ENCODE data around the gene CHST15. TPM values are rescaled to one million over a fixed set of nuclear protein-coding genes. Genes with fewer than 3 reads are reported as not detected.

Gene CHST15
- total RNA-seq, 1 experiment from 2014 or later, result 26.7 TPM

GRCh38 chr10:124017729-124018128 is 75.7 kb downstream of the CHST15 start:
- no peaks in the 10 kb centered on the region for H3K27me3 Mint-ChIP-seq (ENCODE audit: insufficient read depth, unreplicated experiment)
- BruUV-seq (replicated peaks), result no TSS peak
- DNase-seq, result no peak
- Histone ChIP-seq H3K4me3 (ENCODE audit: low read depth, low read length) (no peak overlapping the region), H3K36me3 (ENCODE audit: control insufficient read depth, insufficient read depth, low read length) (peaks cover 1% of the 10 kb centered on the region; the same call in 1 of the 2 replicates), H3K4me1 (no peaks in the 10 kb centered on the region), H3K27me3 (replicated peaks; ENCODE audit: control insufficient read depth, insufficient read depth, low read length) (no peaks in the 10 kb centered on the region; the same call in 1 of the 2 replicates), H3K9me3 (no peaks in the 10 kb centered on the region)
- no peak overlapping the region for H3K27ac Mint-ChIP-seq (ENCODE audit: unreplicated experiment)
- no peak overlapping the region for H3K4me3 Mint-ChIP-seq (ENCODE audit: unreplicated experiment)
- ChIA-PET POLR2A (no interaction called here), CTCF (no interaction called here)
- no peaks in the 10 kb centered on the region for H3K4me1 Mint-ChIP-seq (ENCODE audit: low read depth, unreplicated experiment)
- H3K36me3 Mint-ChIP-seq (ENCODE audit: insufficient read depth, unreplicated experiment), result peaks cover 4% of the 10 kb centered on the region
- TF ChIP-seq, protein P1, sequence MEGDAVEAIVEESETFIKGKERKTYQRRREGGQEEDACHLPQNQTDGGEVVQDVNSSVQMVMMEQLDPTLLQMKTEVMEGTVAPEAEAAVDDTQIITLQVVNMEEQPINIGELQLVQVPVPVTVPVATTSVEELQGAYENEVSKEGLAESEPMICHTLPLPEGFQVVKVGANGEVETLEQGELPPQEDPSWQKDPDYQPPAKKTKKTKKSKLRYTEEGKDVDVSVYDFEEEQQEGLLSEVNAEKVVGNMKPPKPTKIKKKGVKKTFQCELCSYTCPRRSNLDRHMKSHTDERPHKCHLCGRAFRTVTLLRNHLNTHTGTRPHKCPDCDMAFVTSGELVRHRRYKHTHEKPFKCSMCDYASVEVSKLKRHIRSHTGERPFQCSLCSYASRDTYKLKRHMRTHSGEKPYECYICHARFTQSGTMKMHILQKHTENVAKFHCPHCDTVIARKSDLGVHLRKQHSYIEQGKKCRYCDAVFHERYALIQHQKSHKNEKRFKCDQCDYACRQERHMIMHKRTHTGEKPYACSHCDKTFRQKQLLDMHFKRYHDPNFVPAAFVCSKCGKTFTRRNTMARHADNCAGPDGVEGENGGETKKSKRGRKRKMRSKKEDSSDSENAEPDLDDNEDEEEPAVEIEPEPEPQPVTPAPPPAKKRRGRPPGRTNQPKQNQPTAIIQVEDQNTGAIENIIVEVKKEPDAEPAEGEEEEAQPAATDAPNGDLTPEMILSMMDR (IDR thresholded peaks at IDR 0.05; ENCODE audit: insufficient read depth in 1 of 2, low read depth in 1 of 2, low read length in 1 of 2, severe bottlenecking in 1 of 2, unreplicated experiment in 1 of 2), result no peak
- intact Hi-C loops (cut with micrococcal nuclease; ENCODE audit: unreplicated experiment), result no loop called here
- no peaks in the 10 kb centered on the region for H3K9me3 Mint-ChIP-seq (ENCODE audit: unreplicated experiment)

- no peaks in the 10 kb centered on the region for H3K4me1 Mint-ChIP-seq (ENCODE audit: low read depth, unreplicated experiment)
- Histone ChIP-seq H3K4me1 (no peaks in the 10 kb centered on the region), H3K36me3 (ENCODE audit: control insufficient read depth, insufficient read depth, low read length) (peaks cover 1% of the 10 kb centered on the region; the same call in 1 of the 2 replicates), H3K4me3 (ENCODE audit: low read depth, low read length) (no peak overlapping the region), H3K9me3 (no peaks in the 10 kb centered on the region), H3K27me3 (replicated peaks; ENCODE audit: control insufficient read depth, insufficient read depth, low read length) (no peaks in the 10 kb centered on the region; the same call in 1 of the 2 replicates)
- ChIA-PET POLR2A (no interaction called here), CTCF (no interaction called here)
- peaks cover 4% of the 10 kb centered on the region for H3K36me3 Mint-ChIP-seq (ENCODE audit: insufficient read depth, unreplicated experiment)
- no peak for DNase-seq
- intact Hi-C loops (cut with micrococcal nuclease; ENCODE audit: unreplicated experiment), result no loop called here
- H3K27ac Mint-ChIP-seq (ENCODE audit: unreplicated experiment), result no peak overlapping the region
- BruUV-seq (replicated peaks), result no TSS peak
- H3K9me3 Mint-ChIP-seq (ENCODE audit: unreplicated experiment), result no peaks in the 10 kb centered on the region
- H3K27me3 Mint-ChIP-seq (ENCODE audit: insufficient read depth, unreplicated experiment), result no peaks in the 10 kb centered on the region
- H3K4me3 Mint-ChIP-seq (ENCODE audit: unreplicated experiment), result no peak overlapping the region
- TF ChIP-seq, protein P1 (IDR thresholded peaks at IDR 0.05; ENCODE audit: insufficient read depth in 1 of 2, low read depth in 1 of 2, low read length in 1 of 2, severe bottlenecking in 1 of 2, unreplicated experiment in 1 of 2), result no peak
These were observed 76.5 kb downstream of the CHST15 start for GRCh38 chr10:124016804-124017375.

- H3K9me3 Mint-ChIP-seq (ENCODE audit: unreplicated experiment), result no peaks in the 10 kb centered on the region
- TF ChIP-seq, protein P1 (IDR thresholded peaks at IDR 0.05; ENCODE audit: insufficient read depth in 1 of 2, low read depth in 1 of 2, low read length in 1 of 2, severe bottlenecking in 1 of 2, unreplicated experiment in 1 of 2), result no peak
- Histone ChIP-seq H3K4me1 (no peaks in the 10 kb centered on the region), H3K9me3 (no peaks in the 10 kb centered on the region), H3K27me3 (replicated peaks; ENCODE audit: control insufficient read depth, insufficient read depth, low read length) (no peaks in the 10 kb centered on the region; the same call in 1 of the 2 replicates), H3K4me3 (ENCODE audit: low read depth, low read length) (no peak overlapping the region), H3K36me3 (ENCODE audit: control insufficient read depth, insufficient read depth, low read length) (peaks cover 1% of the 10 kb centered on the region; the same call in 1 of the 2 replicates)
- BruUV-seq (replicated peaks), result no TSS peak
- no peaks in the 10 kb centered on the region for H3K27me3 Mint-ChIP-seq (ENCODE audit: insufficient read depth, unreplicated experiment)
- H3K27ac Mint-ChIP-seq (ENCODE audit: unreplicated experiment), result no peak overlapping the region
- H3K4me3 Mint-ChIP-seq (ENCODE audit: unreplicated experiment), result no peak overlapping the region
- no peak for DNase-seq
- intact Hi-C loops (cut with micrococcal nuclease; ENCODE audit: unreplicated experiment), result no loop called here
- POLR2A ChIA-PET, result no interaction called here
- H3K36me3 Mint-ChIP-seq (ENCODE audit: insufficient read depth, unreplicated experiment), result peaks cover 9% of the 10 kb centered on the region
- CTCF ChIA-PET, result no interaction called here
- no peaks in the 10 kb centered on the region for H3K4me1 Mint-ChIP-seq (ENCODE audit: low read depth, unreplicated experiment)
These were observed 77.4 kb downstream of the CHST15 start for GRCh38 chr10:124015991-124016390.

Data from Caco-2 (cell line).